ENCODE data around the gene GRIA4. TPM values are rescaled to one million over a fixed set of nuclear protein-coding genes. Genes with fewer than 3 reads are reported as not detected.

Gene GRIA4
- total RNA-seq, 1 donor from 2014 or later = not detected

- H3K9me3 ChIP-seq (replicated peaks) = no peaks in the 10 kb centered on the region
- H3K27ac ChIP-seq (replicated peaks) = no peak overlapping the region
- H3K4me1 ChIP-seq = no peaks in the 10 kb centered on the region
- intact Hi-C loops (cut with micrococcal nuclease) = no loop called here
- H3K4me3 ChIP-seq = no peak overlapping the region
- TF ChIP-seq CTCF (IDR thresholded peaks at IDR 0.05; ENCODE audit: borderline replicate concordance) = no peak
- no peaks in the 10 kb centered on the region for H3K36me3 ChIP-seq
- DNase-seq = no peak
- H3K27me3 ChIP-seq (ENCODE audit: low read depth) = no peaks in the 10 kb centered on the region
Observed at GRCh38 chr11:105935791-105936190, 325.9 kb downstream of the GRIA4 start.

- H3K9me3 ChIP-seq (replicated peaks) = no peaks in the 10 kb centered on the region
- no peaks in the 10 kb centered on the region for H3K27me3 ChIP-seq (ENCODE audit: low read depth)
- no peak for DNase-seq
- intact Hi-C loops (cut with micrococcal nuclease) = no loop called here
- no peak overlapping the region for H3K27ac ChIP-seq (replicated peaks)
- H3K4me1 ChIP-seq = no peaks in the 10 kb centered on the region
- no peak overlapping the region for H3K4me3 ChIP-seq
- no peak for TF ChIP-seq CTCF (IDR thresholded peaks at IDR 0.05; ENCODE audit: borderline replicate concordance)
- H3K36me3 ChIP-seq = no peaks in the 10 kb centered on the region
Observed at GRCh38 chr11:105937331-105937730, 327.5 kb downstream of the GRIA4 start.

- H3K4me1 ChIP-seq = no peaks in the 10 kb centered on the region
- no peaks in the 10 kb centered on the region for H3K36me3 ChIP-seq
- intact Hi-C loops (cut with micrococcal nuclease) = no loop called here
- no peak for DNase-seq
- H3K4me3 ChIP-seq = no peak overlapping the region
- H3K27ac ChIP-seq (replicated peaks) = no peak overlapping the region
- TF ChIP-seq CTCF (IDR thresholded peaks at IDR 0.05; ENCODE audit: borderline replicate concordance) = no peak
- no peaks in the 10 kb centered on the region for H3K27me3 ChIP-seq (ENCODE audit: low read depth)
- no peaks in the 10 kb centered on the region for H3K9me3 ChIP-seq (replicated peaks)
Observed at GRCh38 chr11:105937738-105938137, 327.9 kb downstream of the GRIA4 start.

- Histone ChIP-seq H3K4me1 (no peaks in the 10 kb centered on the region), H3K27ac (replicated peaks) (no peak overlapping the region), H3K36me3 (no peaks in the 10 kb centered on the region), H3K27me3 (ENCODE audit: low read depth) (no peaks in the 10 kb centered on the region), H3K9me3 (replicated peaks) (no peaks in the 10 kb centered on the region), H3K4me3 (no peak overlapping the region)
- DNase-seq = no peak
- TF ChIP-seq CTCF (IDR thresholded peaks at IDR 0.05; ENCODE audit: borderline replicate concordance) = no peak
- intact Hi-C loops (cut with micrococcal nuclease) = no loop called here
Observed at GRCh38 chr11:105942921-105943320, 333.0 kb downstream of the GRIA4 start.

- Histone ChIP-seq H3K27me3 (ENCODE audit: low read depth) (no peaks in the 10 kb centered on the region), H3K9me3 (replicated peaks) (no peaks in the 10 kb centered on the region), H3K4me1 (no peaks in the 10 kb centered on the region), H3K27ac (replicated peaks) (no peak overlapping the region), H3K36me3 (no peaks in the 10 kb centered on the region), H3K4me3 (no peak overlapping the region)
- intact Hi-C loops (cut with micrococcal nuclease) = no loop called here
- no peak for DNase-seq
- no peak for TF ChIP-seq CTCF (IDR thresholded peaks at IDR 0.05; ENCODE audit: borderline replicate concordance)
Observed at GRCh38 chr11:105948918-105949590, 339.2 kb downstream of the GRIA4 start.

Data from left ventricle myocardium inferior (tissue), 1 donor.